Endodermal cell (in vitro differentiated cells): ENCODE data around the gene ZSCAN29. TPM values are rescaled to one million over a fixed set of nuclear protein-coding genes. Genes with fewer than 3 reads are reported as not detected.

ENCODE experiments used
- DNase-seq: peaks from one replicate; pipeline ENCODE4 v3.0.0-alpha.2; 2017
- H3K27ac ChIP-seq: 2 replicates; pipeline ENCODE4 v1.5.1; 2013; ENCODE audit warnings: mild to moderate bottlenecking, low read depth, low read length, moderate library complexity
- H3K27me3 ChIP-seq: 2 replicates; pipeline ENCODE4 v1.6.1; 2013; ENCODE audit warnings: mild to moderate bottlenecking, low read length, moderate library complexity; ENCODE audit not compliant: insufficient read depth, control insufficient read depth, poor library complexity, severe bottlenecking
- H3K36me3 ChIP-seq: 2 replicates; pipeline ENCODE4 v1.7.0; 2013; ENCODE audit warnings: mild to moderate bottlenecking, low read length, moderate library complexity; ENCODE audit not compliant: control insufficient read depth, insufficient read depth
- H3K4me1 ChIP-seq: one replicate; pipeline ENCODE4 v1.7.0; 2013; ENCODE audit warnings: low read length; ENCODE audit not compliant: control insufficient read depth, insufficient read depth
- H3K4me3 ChIP-seq: 2 replicates; pipeline ENCODE4 v1.5.1; 2013; ENCODE audit warnings: mild to moderate bottlenecking, low read length, moderate library complexity
- H3K9ac ChIP-seq: 2 replicates; pipeline ENCODE4 v1.6.1; 2013; ENCODE audit warnings: mild to moderate bottlenecking, low read length, moderate library complexity; ENCODE audit not compliant: poor library complexity, severe bottlenecking; ENCODE audit errors: extremely low read depth
- H3K9me3 ChIP-seq: 2 replicates; pipeline ENCODE4 v1.6.1; 2013; ENCODE audit warnings: mild to moderate bottlenecking, low read length, moderate library complexity; ENCODE audit not compliant: control insufficient read depth
- H3K27ac Mint-ChIP-seq: 2 replicates; pipeline ENCODE4 v1.8.0; 2020; ENCODE audit warnings: mixed read lengths
- H3K27me3 Mint-ChIP-seq: 2 replicates; pipeline ENCODE4 v1.8.0; 2021; ENCODE audit warnings: mild to moderate bottlenecking, mixed read lengths; ENCODE audit not compliant: insufficient read depth
- H3K36me3 Mint-ChIP-seq: 2 replicates; pipeline ENCODE4 v1.8.0; 2020; ENCODE audit warnings: low read depth, mixed read lengths
- H3K4me1 Mint-ChIP-seq: 2 replicates; pipeline ENCODE4 v1.8.0; 2020; ENCODE audit warnings: mixed read lengths
- H3K4me3 Mint-ChIP-seq: 2 replicates; pipeline ENCODE4 v1.8.0; 2020; ENCODE audit warnings: mild to moderate bottlenecking, moderate library complexity, mixed read lengths
- H3K9me3 Mint-ChIP-seq: 2 replicates; pipeline ENCODE4 v1.8.0; 2020; ENCODE audit warnings: mild to moderate bottlenecking, mixed read lengths
- WGBS, 2 experiments: methylation state at CpG; one replicate each; pipeline versions ENCODE4 v1.1.5 to v1.1.7; 2013; ENCODE audit warnings: missing lambda C conversion rate in 2 of 2, mixed read lengths in 1 of 2; ENCODE audit not compliant: insufficient coverage in 1 of 2, insufficient read length in 1 of 2; 5-methylcytosine and 5-hydroxymethylcytosine counted together
- total RNA-seq, 2 donors: library from RNA; stranded (reverse); fragmentation: NEBNext Ultra II Directional in 1 of 2; extraction: Animal tissue kit (Norgen Biotek cat#: 25700) in 1 of 2; gene quantifications; 2 replicates in 1 of 2; 3 replicates in 1 of 2; pipeline ENCODE4 v1.2.1, GENCODE V29; 2021
- TF ChIP-seq, protein P1 (sequence below): fragments of 200-600 bp; sonication (generic); conservative IDR thresholded peaks from 2 replicates; pipeline ENCODE4 v1.5.0; 2021; ENCODE audit warnings: antibody characterized with exemption, mild to moderate bottlenecking

The ZSCAN29 gene
- total RNA-seq, 2 donors from 2014 or later, result 44.3 to 45.1 TPM

- DNase-seq, result no peak
- H3K36me3 Mint-ChIP-seq, result peaks cover 88% of the 10 kb centered on the region
- H3K27ac ChIP-seq, result no peak overlapping the region
- TF ChIP-seq, protein P1, sequence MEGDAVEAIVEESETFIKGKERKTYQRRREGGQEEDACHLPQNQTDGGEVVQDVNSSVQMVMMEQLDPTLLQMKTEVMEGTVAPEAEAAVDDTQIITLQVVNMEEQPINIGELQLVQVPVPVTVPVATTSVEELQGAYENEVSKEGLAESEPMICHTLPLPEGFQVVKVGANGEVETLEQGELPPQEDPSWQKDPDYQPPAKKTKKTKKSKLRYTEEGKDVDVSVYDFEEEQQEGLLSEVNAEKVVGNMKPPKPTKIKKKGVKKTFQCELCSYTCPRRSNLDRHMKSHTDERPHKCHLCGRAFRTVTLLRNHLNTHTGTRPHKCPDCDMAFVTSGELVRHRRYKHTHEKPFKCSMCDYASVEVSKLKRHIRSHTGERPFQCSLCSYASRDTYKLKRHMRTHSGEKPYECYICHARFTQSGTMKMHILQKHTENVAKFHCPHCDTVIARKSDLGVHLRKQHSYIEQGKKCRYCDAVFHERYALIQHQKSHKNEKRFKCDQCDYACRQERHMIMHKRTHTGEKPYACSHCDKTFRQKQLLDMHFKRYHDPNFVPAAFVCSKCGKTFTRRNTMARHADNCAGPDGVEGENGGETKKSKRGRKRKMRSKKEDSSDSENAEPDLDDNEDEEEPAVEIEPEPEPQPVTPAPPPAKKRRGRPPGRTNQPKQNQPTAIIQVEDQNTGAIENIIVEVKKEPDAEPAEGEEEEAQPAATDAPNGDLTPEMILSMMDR, result no peak
- no peak overlapping the region for H3K27ac Mint-ChIP-seq
- no peaks in the 10 kb centered on the region for H3K9me3 Mint-ChIP-seq
- no peaks in the 10 kb centered on the region for H3K4me1 ChIP-seq
- H3K4me3 Mint-ChIP-seq, result no peak overlapping the region
- peaks cover 97% of the 10 kb centered on the region for H3K36me3 ChIP-seq
- H3K9me3 ChIP-seq, result no peaks in the 10 kb centered on the region
- H3K27me3 Mint-ChIP-seq, result no peaks in the 10 kb centered on the region
- no peak overlapping the region for H3K9ac ChIP-seq
- no peaks in the 10 kb centered on the region for H3K27me3 ChIP-seq
- H3K4me1 Mint-ChIP-seq, result no peaks in the 10 kb centered on the region
- H3K4me3 ChIP-seq, result no peak overlapping the region
- 75 to 81% methylated on average over 2 of the region's 2 CpGs for WGBS, 2 experiments
Measured at GRCh38 chr15:43406808-43407207, 36.0 kb upstream of the ZSCAN29 start.

DNA sequence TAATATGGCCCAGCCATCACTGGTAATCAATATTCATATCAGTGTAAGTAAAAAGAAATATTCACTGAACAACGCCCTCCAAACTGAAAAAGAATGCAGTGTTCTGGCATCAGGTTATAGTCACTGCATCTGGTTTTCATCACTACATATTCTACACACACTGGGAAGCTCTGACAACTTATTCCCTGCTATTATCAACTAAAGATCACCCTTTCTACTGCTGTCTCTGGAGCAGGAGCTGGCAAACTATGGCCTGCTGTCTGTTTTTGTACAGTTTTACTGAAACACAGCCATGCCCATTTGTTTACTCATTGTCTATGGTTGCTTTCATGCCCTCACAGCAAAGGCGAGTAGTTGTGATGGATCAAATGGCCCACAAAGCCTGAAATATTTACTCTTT, 35.3 kb upstream of the ZSCAN29 start:
- Histone ChIP-seq H3K27ac (no peak overlapping the region), H3K9ac (no peak overlapping the region), H3K4me3 (no peak overlapping the region), H3K4me1 (no peaks in the 10 kb centered on the region), H3K27me3 (no peaks in the 10 kb centered on the region), H3K36me3 (peaks cover 97% of the 10 kb centered on the region), H3K9me3 (no peaks in the 10 kb centered on the region)
- WGBS, 2 experiments, result 89 to 100% methylated on average over 1 to 2 of the region's 2 CpGs
- no peaks in the 10 kb centered on the region for H3K27me3 Mint-ChIP-seq
- no peak overlapping the region for H3K27ac Mint-ChIP-seq
- H3K4me3 Mint-ChIP-seq, result no peak overlapping the region
- no peaks in the 10 kb centered on the region for H3K4me1 Mint-ChIP-seq
- TF ChIP-seq, protein P1, result no peak
- DNase-seq, result no peak
- H3K36me3 Mint-ChIP-seq, result peaks cover 89% of the 10 kb centered on the region
- H3K9me3 Mint-ChIP-seq, result no peaks in the 10 kb centered on the region

- Histone ChIP-seq H3K4me1 (no peaks in the 10 kb centered on the region), H3K9me3 (no peaks in the 10 kb centered on the region), H3K36me3 (peaks cover 88% of the 10 kb centered on the region), H3K9ac (no peak overlapping the region), H3K27me3 (no peaks in the 10 kb centered on the region), H3K27ac (no peak overlapping the region), H3K4me3 (no peak overlapping the region)
- TF ChIP-seq, protein P1, result no peak
- no peaks in the 10 kb centered on the region for H3K27me3 Mint-ChIP-seq
- no peak overlapping the region for H3K27ac Mint-ChIP-seq
- no peaks in the 10 kb centered on the region for H3K9me3 Mint-ChIP-seq
- no peak for DNase-seq
- peaks cover 87% of the 10 kb centered on the region for H3K36me3 Mint-ChIP-seq
- no peak overlapping the region for H3K4me3 Mint-ChIP-seq
- 86% methylated on average over 5 of the region's 5 CpGs; no CpG with 5 or more reads in 1 of the 2 experiments for WGBS, 2 experiments
- no peaks in the 10 kb centered on the region for H3K4me1 Mint-ChIP-seq
Measured at GRCh38 chr15:43404130-43404529, 33.3 kb upstream of the ZSCAN29 start.
